T1000 (cell line): ENCODE data around the gene PIGL.
A peak's percentile ranks its signal among the peaks of the same experiment; 100 is the strongest.

Experiments used
- DNase-seq: peaks from one replicate; lab custom pipeline; 2025; ENCODE audit warnings: mixed read lengths; lab: John Stamatoyannopoulos, UW

PIGL gene

DNA sequence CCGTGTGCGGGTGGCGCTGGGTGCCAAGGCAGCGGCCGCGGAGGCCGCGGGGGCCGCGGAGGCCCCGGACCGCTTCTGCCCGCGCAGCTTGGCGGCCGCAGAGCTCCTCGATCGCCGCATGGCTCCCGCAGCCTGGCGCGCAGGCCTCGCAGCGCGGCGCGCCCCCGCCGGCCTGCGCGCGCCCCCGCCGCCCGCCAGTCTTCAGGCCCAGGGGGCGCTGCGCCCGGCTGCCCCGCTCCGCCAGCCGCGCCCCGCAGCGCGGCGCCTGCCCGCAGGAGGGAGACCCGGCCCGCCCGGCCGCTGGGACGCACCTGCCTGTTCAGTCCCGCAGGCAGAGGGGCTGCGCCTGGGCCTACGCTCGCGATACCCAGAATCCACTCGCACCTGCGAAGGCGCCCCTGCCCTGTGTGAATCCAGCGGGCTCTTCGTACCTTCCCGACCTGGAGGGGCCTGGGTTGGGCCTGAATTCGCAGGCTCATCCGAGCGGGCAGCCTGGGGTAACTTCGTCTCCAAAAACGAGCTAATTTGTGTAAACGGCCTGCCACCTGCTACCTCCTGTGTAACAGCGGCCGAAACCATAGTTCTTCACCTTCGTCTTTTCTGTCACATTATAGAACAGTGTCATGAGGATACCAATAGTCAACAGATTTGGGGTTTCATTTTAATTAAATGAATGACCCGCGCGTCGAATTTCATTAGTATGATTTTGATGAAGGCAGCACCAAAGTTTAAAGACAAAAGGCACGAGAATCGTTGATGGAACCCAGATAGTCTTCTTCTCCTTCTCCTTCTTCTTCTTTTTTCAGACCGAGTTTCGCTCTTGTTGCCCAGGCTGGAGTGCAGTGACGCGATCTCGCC lies 136.5 kb downstream of the PIGL start, which contains the start of gene CENPV:
CENPV (minus strand) TSS at position 153 of the 858 bp plus-strand sequence; CDS start at position 120, 33 bp downstream.
- DNase-seq: peak; percentile 39

DNA sequence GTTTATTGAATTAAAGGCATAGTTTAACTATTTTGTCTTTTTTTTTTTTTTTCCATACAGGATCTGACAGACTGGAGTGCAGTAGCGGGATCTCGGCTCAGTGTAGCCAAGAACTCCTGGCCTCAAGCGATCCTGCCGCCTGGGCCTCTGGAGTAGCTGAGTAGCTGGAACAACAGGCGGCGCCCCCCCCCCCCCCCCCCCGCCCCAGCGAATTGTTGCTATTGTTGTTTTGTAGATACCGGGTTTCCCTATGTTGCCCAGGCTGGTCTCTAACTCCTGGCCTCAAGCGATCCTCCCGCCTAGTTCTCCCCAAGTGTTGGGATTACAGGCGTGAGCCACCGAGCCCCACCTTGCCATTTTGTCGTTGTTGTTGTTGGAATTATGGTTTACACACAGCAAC lies 137.6 kb downstream of the PIGL start:
- no peak for DNase-seq

DNA sequence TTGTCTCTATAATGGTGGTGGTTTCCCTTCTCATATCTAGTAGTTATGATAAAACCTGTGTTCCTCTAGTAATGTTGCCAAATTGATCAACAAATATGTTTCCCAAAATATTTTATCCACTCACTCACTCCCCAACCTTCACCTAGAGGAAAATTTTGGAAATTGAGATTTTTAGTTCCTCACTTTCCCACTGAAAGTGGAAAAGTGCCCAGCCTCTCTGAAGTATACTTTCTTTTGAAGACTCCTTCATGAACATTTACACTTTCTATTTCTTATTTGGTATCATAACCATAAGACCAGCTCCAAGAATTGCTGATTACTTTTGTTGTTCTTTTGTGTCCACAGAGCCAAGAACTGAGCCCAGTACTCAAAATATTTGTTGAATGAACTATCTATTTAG lies 141.4 kb downstream of the PIGL start:
- no peak for DNase-seq

DNA sequence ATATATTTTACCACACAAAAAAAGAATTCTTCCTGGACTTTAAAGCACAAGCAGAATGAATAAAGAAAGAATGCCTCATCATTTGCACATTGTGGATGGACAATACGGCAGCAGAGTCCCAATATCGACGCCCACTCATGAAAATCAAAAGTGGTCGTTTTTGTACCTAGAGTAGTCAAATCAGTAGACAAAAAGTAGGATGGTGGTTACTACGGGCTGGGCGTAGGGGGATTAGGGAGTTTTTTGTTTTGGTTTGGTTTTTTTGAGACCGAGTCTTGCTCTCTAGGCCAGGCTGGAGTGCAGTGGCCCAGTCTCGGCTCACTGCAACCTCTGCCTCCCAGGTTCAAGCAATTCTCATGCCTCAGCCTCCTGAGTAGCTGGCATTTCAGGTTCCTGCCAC lies 144.9 kb downstream of the PIGL start:
- no peak for DNase-seq

DNA sequence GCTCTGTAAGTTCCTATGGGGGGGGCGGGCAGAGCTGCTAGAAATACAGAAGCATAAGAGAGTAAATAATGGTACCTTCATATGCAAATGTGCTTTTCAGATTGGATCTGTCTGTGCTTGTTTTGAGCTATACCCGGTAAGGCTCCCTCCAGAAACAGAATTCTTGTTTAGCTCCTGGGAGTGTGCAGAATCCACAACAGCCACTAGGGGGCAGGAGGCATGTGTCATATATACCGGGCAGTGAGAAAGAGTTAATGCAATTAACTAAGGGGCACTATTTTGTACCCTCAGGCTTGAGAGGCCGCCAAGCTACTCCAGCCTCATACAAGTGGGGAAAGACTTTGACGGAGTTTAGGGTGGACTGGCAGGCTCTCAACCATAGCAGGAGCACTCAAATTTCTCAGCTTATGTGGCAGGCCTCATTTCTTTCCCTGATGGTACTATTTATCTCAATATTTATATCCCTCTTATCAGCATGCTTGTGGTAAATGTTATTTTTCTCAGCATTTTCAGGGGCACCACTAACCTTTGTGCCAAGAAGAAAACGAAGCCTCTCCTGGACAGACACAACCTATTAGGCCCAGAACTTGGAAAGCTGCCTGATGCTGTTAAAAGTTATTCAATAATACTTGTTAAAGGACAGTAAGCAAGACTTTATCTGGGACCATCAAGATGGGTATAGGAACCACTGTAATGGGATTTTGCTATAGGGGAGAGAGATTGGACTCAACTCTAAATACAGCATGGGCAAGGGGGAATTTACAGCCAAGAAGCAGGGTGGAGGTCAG lies 146.9 kb downstream of the PIGL start:
- peak; percentile 55 for DNase-seq

DNA sequence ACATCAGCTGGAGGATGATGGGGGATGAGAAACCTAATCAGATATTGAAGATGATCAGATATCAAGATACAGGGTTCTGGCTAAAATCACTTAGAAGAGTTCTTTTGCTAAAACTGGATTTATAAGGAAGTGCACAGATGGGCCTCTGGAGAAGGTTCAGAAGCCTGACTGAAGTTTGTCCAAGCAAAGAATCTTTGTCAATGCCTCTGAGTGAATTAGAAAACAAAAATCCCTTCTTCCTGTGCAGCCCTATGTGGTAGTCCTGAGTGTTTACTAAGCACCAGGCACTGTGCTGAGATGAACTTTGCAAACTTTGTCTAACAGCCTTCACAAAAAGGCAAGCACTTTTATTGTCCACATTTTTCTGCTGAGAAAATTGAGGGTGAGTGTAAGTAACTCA lies 147.6 kb downstream of the PIGL start:
- no peak for DNase-seq

DNA sequence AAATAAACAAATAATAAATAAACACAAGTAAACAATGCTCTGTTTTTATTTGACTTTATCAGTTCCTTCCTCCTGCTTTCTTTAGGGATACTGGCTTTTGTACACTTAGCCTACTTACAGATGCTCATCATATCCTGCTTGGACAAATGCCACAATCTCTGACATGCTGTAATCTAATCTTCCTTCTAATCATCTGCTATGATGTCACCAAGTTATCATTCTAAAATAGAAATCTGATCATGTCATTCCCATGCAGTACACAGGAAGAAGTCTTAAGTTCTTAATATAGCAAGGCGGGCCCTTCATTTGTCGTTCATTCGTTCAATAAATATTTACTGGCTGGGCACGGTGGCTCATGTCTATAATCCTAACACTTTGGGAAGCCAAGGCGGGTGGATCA lies 154.7 kb downstream of the PIGL start:
- DNase-seq: no peak

DNA sequence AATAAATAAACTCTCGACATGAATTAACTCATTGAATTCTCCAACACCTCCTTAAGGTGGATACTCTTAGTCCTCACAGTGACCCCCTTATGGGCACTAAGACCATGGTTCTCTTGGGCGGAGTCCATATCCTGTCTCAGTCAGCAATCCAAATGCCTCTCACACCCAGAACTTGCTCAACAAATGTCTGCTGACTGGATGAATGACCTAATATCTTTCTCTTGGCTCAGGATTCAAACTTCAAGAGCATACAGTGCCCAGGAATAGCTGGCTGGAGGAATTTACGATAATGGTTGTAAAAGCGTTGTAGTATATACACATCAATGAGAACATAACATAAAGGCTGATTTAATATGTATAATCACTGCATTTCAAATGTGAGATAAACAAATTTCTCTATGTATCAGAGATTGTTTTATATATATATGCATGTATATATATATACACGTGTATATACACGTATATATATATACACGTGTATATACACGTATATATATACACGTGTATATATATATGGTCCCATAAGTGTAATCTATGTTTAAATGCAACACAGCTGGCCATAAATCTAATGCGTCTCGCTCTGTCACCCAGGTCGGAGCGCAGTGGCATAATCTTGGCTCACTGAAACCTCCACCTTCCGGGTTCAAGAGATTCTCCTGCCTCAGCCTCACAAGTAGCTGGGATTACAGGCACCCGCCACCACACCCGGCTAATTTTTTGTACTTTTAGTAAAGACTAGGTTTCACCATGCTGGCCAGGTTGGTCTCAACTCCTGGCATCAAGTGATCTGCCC lies 157.3 kb downstream of the PIGL start:
- DNase-seq: no peak
